Neuron (in vitro differentiated cells): ENCODE measurements around the gene PBXIP1.

Source experiments
- H2AFZ ChIP-seq: one replicate; pipeline ENCODE4 v1.6.1; 2013; ENCODE audit warnings: low read depth, mild to moderate bottlenecking, inconsistent platforms, low read length, moderate library complexity
- H3K27me3 ChIP-seq: one replicate; pipeline ENCODE4 v1.6.1; 2013; ENCODE audit warnings: low read length; ENCODE audit not compliant: insufficient read depth
- H3K36me3 ChIP-seq: one replicate; pipeline ENCODE4 v1.6.1; 2013; ENCODE audit warnings: low read length; ENCODE audit not compliant: insufficient read depth
- H3K4me1 ChIP-seq: one replicate; pipeline ENCODE4 v1.6.1; 2013; ENCODE audit warnings: low read length; ENCODE audit not compliant: insufficient read depth
- H3K4me3 ChIP-seq: 2 replicates; pipeline ENCODE4 v1.5.1; 2013; ENCODE audit warnings: mild to moderate bottlenecking, low read length, moderate library complexity
- H3K9me3 ChIP-seq: one replicate; pipeline ENCODE4 v1.6.1; 2013; ENCODE audit warnings: low read length

PBXIP1 gene, protein sequence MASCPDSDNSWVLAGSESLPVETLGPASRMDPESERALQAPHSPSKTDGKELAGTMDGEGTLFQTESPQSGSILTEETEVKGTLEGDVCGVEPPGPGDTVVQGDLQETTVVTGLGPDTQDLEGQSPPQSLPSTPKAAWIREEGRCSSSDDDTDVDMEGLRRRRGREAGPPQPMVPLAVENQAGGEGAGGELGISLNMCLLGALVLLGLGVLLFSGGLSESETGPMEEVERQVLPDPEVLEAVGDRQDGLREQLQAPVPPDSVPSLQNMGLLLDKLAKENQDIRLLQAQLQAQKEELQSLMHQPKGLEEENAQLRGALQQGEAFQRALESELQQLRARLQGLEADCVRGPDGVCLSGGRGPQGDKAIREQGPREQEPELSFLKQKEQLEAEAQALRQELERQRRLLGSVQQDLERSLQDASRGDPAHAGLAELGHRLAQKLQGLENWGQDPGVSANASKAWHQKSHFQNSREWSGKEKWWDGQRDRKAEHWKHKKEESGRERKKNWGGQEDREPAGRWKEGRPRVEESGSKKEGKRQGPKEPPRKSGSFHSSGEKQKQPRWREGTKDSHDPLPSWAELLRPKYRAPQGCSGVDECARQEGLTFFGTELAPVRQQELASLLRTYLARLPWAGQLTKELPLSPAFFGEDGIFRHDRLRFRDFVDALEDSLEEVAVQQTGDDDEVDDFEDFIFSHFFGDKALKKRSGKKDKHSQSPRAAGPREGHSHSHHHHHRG

DNA sequence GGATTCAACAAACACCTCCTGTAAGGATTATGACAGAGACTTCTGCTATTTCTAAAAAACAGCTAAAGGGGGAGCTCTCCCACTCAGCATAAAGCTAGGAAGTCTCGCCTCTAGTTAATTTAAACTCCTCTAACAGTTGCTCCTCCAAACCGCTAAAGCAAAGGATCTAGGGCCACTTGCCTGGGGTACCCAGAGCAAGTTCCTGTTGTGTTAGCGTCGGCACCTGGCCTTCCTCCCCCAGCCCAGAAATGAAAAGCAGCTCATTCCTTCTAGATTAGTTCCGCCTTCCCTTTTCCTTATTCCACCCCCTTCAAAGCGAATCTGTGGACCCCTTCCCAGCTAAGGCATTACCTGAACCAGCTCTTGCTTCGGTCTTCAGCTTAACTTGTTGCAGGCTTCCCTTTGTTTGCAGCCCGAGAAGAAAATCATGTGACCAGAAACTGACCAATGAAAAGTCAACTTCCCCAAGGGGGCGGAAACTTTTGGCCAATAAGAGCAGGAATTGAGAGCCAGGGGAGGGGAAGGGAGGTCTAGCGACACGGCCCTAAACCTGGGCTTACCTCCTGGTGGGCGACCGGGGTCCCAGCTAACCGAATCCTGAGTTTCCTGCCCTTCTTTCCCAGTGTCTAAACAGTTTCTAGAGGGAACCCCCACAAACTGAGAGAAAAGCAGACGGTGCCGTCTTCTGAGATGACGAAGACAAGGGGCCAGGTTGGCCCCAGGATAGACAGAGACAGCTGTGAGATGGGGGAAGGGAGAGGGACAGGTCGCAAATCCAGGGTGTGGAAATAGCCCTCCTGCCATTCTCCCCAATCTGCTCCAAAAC lies at the start of gene PBXIP1:
Gene PBXIP1 (minus strand): TSS at position 382 of the 826 bp plus-strand sequence. CDS start 2,378 bp downstream, outside the sequence.
- H2AFZ ChIP-seq: peak within 1 kb of the TSS; percentile 11
- peak within 1 kb of the TSS; percentile 65 for H3K4me3 ChIP-seq
- peaks cover 23% of the 10 kb centered on the region for H3K36me3 ChIP-seq
- peaks cover 48% of the 10 kb centered on the region for H3K4me1 ChIP-seq
- no peaks in the 10 kb centered on the region for H3K27me3 ChIP-seq
- H3K9me3 ChIP-seq: no peaks in the 10 kb centered on the region

DNA sequence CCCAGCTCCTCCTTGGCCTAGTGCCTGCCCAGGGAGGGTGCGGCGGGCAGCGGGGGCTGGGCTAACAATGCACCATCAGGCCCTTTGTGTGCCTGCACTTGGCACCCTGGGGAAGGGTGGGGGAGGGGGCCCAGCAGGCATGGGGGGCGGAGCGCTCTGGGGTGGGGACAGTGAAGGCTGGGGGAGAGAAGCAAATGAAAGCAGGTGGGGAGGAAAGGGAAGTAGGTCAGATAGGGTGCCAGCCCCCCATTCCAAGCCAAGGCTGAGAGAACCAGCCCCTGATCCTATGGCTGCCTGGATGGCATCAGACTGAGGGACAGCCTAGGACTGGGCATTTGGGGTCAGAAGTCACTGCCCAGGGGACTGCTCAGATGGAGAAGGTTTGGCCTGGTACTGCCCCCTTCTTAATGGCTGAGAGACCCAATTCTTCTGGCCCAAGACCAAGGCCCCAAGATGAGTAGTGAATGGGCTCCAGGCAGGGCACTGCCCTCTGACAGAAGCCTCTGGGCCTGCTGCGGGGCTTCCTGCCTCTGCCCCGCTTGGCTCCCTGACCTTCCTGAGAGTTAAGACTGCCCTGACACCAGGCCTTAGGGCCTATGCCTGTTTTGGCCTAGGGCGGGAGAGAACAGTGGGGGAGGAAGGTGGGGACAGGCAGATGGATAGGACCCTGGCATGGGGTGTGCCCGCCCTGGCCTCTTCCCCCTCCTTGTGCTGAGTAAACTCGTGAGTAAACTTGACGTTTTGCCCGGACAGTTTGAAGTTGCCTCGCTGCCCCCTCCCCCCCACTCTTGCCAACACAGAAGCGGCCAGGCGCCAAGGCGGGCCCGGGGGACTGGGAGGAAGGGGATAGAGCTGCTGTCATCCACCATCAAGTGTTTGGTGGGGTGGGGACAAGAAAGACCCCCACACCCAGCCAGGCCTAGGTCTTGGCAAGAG lies 49.4 kb upstream of the PBXIP1 start:
- Histone ChIP-seq H3K27me3 (no peaks in the 10 kb centered on the region), H2AFZ (no peak overlapping the region), H3K4me3 (no peak overlapping the region), H3K9me3 (no peaks in the 10 kb centered on the region), H3K36me3 (no peaks in the 10 kb centered on the region), H3K4me1 (peaks cover 22% of the 10 kb centered on the region)

DNA sequence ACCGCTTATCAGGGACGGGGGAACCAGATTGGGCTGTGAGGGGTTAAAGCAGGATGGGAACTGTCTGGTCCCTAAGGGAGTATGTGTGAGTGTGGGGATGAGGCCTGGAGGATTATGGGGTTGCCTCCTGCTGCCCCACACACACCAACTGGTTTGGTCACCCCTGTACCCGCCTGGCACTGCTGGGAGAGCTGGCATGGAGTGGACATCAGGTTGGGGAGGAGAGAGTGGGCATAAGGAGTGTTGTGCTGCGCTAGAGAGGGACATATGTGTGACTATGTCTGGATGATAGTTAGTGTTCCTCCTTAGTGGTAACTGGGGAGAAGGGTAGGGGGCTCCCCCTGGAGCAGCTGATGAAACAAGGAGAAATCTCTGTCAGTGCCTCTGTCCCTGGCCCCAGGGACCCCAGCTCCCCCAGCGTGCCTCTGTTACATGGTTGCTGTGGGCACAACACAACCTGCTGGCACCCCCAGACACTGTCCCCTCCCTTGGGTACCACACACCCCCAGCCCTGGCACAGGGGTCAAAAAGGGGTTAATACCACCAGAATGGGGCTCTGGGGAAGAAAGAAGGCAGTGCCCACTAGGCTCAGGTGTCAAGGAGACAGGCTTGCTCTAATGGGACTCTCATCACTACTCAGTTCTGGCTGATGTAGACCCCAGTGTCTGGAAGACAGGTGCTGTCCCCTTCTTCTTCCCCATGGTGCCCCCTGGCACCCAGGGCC lies 48.6 kb upstream of the PBXIP1 start:
- Histone ChIP-seq H3K27me3 (no peaks in the 10 kb centered on the region), H3K4me3 (peak overlapping the region; percentile 59), H3K9me3 (no peaks in the 10 kb centered on the region), H3K4me1 (peaks cover 29% of the 10 kb centered on the region), H3K36me3 (no peaks in the 10 kb centered on the region), H2AFZ (peak overlapping the region; percentile 34)

DNA sequence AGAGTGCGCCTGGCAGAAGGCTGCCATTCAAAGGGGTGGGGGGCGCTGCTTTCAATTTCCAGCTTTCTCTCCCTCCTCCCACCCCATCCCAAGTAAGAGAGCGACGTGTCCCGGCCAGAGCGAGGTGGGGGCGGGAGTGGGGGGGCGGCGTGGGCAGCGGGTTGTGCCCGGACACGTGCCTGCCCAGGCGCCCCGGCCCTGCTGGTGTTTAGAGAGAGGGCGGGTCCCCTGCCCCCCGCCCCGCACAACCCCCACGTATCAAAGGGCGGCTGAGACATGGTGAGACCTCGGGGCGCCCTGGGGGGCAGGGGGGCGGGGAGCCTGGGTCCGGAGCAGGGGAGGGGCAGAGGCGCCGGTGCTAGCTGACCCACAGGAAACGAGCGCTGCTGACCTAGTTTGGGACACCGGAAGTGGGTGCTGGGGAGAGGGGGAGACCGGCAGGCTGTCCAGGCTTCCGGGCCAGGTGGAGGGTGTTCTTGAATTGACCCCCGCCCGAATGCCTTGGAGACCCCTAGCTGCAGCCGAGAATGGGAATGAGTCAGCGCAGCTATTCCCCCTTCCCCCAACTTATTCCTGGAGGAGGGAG lies 48.0 kb upstream of the PBXIP1 start:
- Histone ChIP-seq H3K4me3 (peak overlapping the region; percentile 59), H3K4me1 (peaks cover 31% of the 10 kb centered on the region), H3K36me3 (no peaks in the 10 kb centered on the region), H3K27me3 (no peaks in the 10 kb centered on the region), H2AFZ (peak overlapping the region; percentile 34), H3K9me3 (no peaks in the 10 kb centered on the region)

DNA sequence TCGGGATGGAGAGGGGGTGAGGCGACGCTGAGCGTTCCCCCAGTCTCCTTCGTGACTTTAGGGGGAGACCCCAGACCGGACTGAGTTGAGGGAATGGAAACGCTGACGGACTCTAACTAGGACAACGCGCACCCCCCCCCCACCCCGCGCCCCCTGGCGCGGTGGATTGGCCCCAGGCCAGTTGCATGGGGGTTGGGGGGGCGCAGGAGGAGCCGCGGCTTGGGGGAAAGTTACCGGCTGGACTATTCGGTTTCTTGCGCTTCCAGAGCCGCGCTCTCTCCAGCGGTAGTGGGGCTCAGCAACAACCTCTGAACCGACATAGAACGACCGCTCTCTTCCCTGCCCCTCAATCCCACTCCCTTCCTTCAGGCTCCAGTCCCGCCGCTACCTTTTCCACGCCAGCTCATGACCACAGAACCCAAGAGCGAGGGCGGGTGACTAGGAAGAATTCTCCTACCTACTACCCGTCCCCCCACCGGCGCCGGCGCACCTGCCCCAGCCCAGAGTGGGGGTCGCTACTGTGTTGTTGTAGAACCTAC lies 47.4 kb upstream of the PBXIP1 start:
- Histone ChIP-seq H3K4me1 (peaks cover 32% of the 10 kb centered on the region), H2AFZ (peak overlapping the region; percentile 34), H3K4me3 (peak overlapping the region; percentile 59), H3K27me3 (no peaks in the 10 kb centered on the region), H3K9me3 (no peaks in the 10 kb centered on the region), H3K36me3 (no peaks in the 10 kb centered on the region)

DNA sequence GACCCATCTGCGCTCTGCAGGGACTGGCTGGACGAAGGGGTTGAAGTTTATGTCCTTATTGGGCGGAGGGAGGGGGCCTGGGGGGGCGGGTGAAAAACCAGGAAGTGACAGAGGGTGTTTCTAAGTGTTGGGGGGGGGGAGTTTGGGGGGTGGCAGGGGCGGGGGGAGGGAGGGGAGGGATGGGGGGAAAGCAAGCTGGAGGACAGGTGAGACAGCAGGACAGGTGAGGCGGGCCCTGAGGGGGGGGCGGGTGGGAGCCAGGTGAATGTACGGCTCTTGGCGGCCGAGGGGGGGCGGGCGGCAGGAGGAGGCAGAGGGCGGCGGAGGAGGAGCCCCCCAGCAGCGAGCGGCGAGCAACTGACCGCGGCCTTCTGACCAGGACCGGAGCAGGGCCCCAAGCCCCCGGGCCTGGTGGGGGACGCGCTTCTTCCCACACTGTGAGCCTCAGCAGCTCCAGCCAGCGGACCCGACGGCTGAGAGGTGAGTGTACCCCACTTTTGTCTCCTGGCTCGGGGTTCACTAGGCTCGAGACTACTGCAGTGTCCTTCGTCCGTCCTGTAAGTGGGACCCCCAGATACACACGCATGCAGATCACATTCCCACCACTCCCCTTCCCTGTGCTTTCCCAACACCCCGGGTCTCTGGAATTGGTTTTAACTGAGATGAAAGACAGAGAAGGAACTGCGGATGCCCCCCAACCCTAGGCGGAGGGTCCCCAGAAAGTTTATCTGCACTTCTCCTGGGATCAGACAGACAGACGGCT lies 46.7 kb upstream of the PBXIP1 start, which contains the start of gene ZBTB7B:
Gene ZBTB7B (plus strand): TSS at position 339 of the 763 bp plus-strand sequence. CDS start 11,859 bp downstream, outside the sequence.
- Histone ChIP-seq H3K9me3 (no peaks in the 10 kb centered on the region), H3K27me3 (no peaks in the 10 kb centered on the region), H2AFZ (peak within 1 kb of the TSS; percentile 63), H3K4me3 (peak within 1 kb of the TSS; percentile 64), H3K36me3 (no peaks in the 10 kb centered on the region), H3K4me1 (peaks cover 32% of the 10 kb centered on the region)

DNA sequence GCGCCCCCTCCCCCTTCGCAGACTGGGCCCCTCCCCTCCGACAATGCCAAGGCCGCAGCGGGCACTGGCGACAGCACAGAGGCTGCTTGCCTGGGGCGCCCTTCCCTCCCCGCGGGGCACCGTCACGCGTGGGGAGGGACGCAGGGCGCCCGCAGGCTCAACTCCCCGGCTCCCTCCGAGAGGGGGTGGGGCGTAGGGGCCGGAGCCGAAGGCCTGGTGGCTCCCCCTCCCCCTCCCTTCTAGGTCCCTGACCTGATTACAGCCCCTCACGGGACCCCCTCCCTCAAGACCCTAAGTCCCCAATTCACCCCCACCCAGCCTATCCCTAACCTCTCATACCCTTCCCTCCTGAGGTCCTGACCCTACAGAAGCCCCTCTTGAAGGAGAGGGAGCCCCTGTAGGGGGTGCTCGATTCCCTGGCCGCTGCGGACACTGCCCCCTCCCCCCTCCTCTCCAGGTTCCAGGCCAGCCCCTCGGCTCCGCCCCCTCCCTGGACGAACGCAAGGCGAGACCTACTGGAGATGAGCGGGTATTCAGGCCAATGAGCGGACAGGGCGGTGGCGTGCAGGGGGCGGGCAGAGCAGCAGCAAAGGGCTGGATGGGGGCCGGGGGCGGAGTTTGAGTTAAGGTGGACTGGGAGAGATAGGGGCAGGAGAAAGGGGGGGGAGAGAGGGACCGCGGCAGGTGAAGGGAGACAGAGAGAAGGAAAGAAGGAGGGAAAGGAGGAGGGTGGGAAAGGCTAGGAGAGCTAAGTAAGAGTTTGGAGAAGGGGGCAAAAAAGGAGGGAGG lies 46.0 kb upstream of the PBXIP1 start:
- no peaks in the 10 kb centered on the region for H3K9me3 ChIP-seq
- peak overlapping the region; percentile 64 for H3K4me3 ChIP-seq
- H3K27me3 ChIP-seq: no peaks in the 10 kb centered on the region

DNA sequence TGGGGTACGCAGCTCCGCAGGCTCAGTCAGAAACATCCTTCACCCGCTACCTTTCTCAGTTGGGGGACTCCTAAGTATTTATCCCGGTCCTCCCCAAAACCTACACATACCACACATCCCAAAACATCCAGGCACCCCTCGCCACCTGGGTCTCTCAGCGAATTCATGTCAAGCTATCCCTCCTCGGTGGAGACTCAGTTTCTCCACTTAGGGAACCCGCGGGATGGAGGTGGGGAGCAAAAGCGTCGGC lies 45.5 kb upstream of the PBXIP1 start:
- Histone ChIP-seq H3K4me1 (peaks cover 32% of the 10 kb centered on the region), H3K27me3 (no peaks in the 10 kb centered on the region), H2AFZ (peak overlapping the region; percentile 63), H3K36me3 (no peaks in the 10 kb centered on the region), H3K9me3 (no peaks in the 10 kb centered on the region), H3K4me3 (peak overlapping the region; percentile 64)

More for the DNA sequence above, 46.0 kb upstream of the PBXIP1 start:
- H2AFZ ChIP-seq: peak overlapping the region; percentile 63
- H3K4me1 ChIP-seq: peaks cover 32% of the 10 kb centered on the region
- H3K36me3 ChIP-seq: no peaks in the 10 kb centered on the region

DNA sequence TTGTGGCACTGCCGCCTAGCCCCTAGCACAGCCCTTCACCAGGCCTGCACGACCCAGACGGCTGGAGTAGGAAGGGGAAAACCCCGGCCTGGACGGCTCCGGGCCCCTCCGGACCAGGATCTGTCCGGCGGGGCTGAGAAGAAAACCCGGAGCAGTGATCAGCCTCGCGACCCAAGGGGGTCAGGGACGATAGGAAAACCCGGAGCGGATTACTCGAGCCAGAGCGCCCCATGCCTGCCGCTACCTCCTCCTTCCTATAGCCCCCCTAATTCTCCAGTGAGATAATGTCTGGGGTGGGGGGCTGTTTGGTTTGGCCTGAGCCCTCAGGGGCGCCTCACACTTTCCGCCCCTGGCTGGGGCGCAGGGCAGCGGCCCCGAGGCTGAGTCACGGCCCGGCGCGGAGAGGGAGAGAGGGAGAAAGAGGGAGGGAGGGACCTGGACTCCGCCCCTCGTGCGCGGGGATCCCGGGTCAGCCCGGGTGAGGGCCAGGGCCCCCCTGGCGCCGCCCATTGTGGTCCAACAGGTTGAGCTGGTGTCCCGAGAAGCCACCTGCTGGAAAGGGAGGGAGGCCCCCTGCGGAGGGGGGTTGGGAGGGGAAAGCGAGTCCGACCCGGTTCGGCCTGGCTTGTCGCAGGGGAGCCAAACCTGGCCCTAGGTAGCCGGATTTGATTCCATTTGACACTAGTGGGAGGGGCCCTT lies 45.0 kb upstream of the PBXIP1 start:
- Histone ChIP-seq H3K36me3 (no peaks in the 10 kb centered on the region), H3K4me3 (peak overlapping the region; percentile 64), H2AFZ (peak overlapping the region; percentile 63), H3K9me3 (no peaks in the 10 kb centered on the region), H3K4me1 (peaks cover 32% of the 10 kb centered on the region), H3K27me3 (no peaks in the 10 kb centered on the region)

DNA sequence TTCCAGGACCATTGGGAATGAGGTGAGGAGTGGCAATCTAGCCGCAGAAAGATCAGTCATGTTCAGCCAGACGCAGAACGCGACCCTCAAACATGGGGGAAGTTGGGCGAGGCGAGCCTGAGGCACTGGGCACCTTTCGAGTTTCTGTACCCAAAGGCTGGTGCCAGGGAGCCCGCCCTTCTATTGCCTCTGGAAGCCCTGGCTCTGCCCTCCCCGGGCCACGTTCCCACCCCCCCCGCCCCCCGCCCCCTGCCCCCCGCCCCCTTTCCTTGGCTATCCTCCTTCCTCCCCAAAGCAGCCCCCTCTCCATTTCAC lies 44.5 kb upstream of the PBXIP1 start:
- no peaks in the 10 kb centered on the region for H3K27me3 ChIP-seq
- H3K9me3 ChIP-seq: no peaks in the 10 kb centered on the region
- H3K4me1 ChIP-seq: peaks cover 32% of the 10 kb centered on the region
- no peaks in the 10 kb centered on the region for H3K36me3 ChIP-seq
- H2AFZ ChIP-seq: no peak overlapping the region
- H3K4me3 ChIP-seq: peak overlapping the region; percentile 64
